Measurements from ENCODE around the gene NFYC. TPM values are rescaled to one million over a fixed set of nuclear protein-coding genes. Genes with fewer than 3 reads are reported as not detected.

NFYC gene
- total and polyA plus RNA-seq, 2 of the 8 experiments (the other 6 are each of a cell fraction or from before 2014, with no cell fraction given) = 54.1 to 124 TPM

DNA sequence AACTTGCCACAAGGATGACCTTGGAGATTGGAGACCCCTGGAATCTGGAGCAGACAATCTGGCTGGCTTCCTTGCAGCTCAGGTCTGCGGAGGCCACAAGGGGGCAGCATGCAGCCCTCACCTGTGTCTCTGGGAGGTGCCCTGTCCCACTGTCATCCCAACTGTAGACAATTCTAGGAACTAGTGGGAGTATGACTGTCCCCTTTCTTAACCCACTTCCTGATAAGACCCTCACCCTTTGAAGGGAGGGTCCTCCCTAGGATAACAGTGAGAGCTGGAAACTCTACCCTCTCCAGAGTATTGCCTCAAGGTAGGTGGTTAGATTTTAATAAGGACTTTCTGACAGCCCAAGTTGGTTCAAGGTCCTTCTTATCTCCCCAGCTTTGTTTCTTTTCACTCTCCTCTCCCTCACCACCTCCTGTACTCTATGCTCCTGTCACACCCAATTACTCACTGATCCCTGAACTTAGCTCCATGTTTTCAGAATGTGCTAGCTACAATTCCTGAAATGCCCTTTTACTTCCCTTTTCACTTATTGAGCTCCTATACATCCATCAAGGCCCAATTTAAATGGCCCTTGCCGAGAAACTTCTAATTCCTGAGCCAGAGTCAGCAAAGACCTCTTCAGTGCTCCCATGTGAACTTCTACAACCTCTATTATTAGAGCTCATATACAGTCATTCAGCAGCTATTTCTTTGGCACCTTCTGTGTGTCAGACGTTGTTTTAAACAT is 82.9 kb downstream of the NFYC start (continued):
- TF ChIP-seq TEAD4 (IDR thresholded peaks at IDR 0.05; ENCODE audit: low read depth, low read length) = peak; percentile 55
